Measurements from ENCODE around the gene ARHGAP26. TPM values are rescaled to one million over a fixed set of nuclear protein-coding genes. Genes with fewer than 3 reads are reported as not detected.

Gene ARHGAP26
- total and polyA plus RNA-seq, 4 donors: 5.4 to 52.3 (median 30.4) TPM

GRCh38 chr5:143010351-143010750, 240.2 kb downstream of the ARHGAP26 start:
- Histone ChIP-seq H3K4me3 (no peak overlapping the region), H3K27me3 (ENCODE audit: control insufficient read depth in 3 of 3, insufficient read depth in 3 of 3, low read length in 2 of 3) (no peaks in the 10 kb centered on the region), H3K27ac (ENCODE audit: low read depth in 1 of 2, low read length in 1 of 2) (no peak overlapping the region), H3K4me1 (ENCODE audit: control insufficient read depth in 5 of 5, insufficient read depth in 5 of 5, low read length in 5 of 5) (peaks cover 0 to 42% (median 11%) of the 10 kb centered on the region in 5 donors), H3K9me3 (ENCODE audit: control insufficient read depth in 4 of 4, insufficient read depth in 3 of 4, low read length in 3 of 4) (no peaks in the 10 kb centered on the region), H3K9ac (ENCODE audit: insufficient read depth in 1 of 2, low read length in 2 of 2) (no peak overlapping the region), H3K36me3 (ENCODE audit: control insufficient read depth in 4 of 4, insufficient read depth in 4 of 4, low read length in 4 of 4) (peaks cover 0 to 6% (median 0%) of the 10 kb centered on the region in 4 donors)
- TF ChIP-seq CTCF (IDR thresholded peaks at IDR 0.05; ENCODE audit: control extremely low read depth, extremely low read depth): no peak
- no peak for ATAC-seq (ENCODE audit: insufficient read depth, low FRiP score)
- no peak for DNase-seq
- WGBS, 2 donors: 99 to 100% methylated on average over 1 of the region's 1 CpG

- Histone ChIP-seq H3K36me3 (ENCODE audit: control insufficient read depth in 4 of 4, insufficient read depth in 4 of 4, low read length in 4 of 4) (peaks cover 0 to 6% (median 0%) of the 10 kb centered on the region in 4 donors), H3K9me3 (ENCODE audit: control insufficient read depth in 4 of 4, insufficient read depth in 3 of 4, low read length in 3 of 4) (no peaks in the 10 kb centered on the region), H3K27ac (ENCODE audit: low read depth in 1 of 2, low read length in 1 of 2) (no peak overlapping the region), H3K9ac (ENCODE audit: insufficient read depth in 1 of 2, low read length in 2 of 2) (no peak overlapping the region), H3K4me1 (ENCODE audit: control insufficient read depth in 5 of 5, insufficient read depth in 5 of 5, low read length in 5 of 5) (peaks cover 0 to 37% (median 11%) of the 10 kb centered on the region in 5 donors), H3K4me3 (no peak overlapping the region), H3K27me3 (ENCODE audit: control insufficient read depth in 3 of 3, insufficient read depth in 3 of 3, low read length in 2 of 3) (no peaks in the 10 kb centered on the region)
- ATAC-seq (ENCODE audit: insufficient read depth, low FRiP score) (no peak), DNase-seq (peak in 1 of 3 donors; percentile 31)
- no peak for TF ChIP-seq CTCF (IDR thresholded peaks at IDR 0.05; ENCODE audit: control extremely low read depth, extremely low read depth)
- WGBS, 2 donors: 44 to 55% methylated on average over 2 of the region's 2 CpGs
Observed at GRCh38 chr5:143011585-143011984, 241.4 kb downstream of the ARHGAP26 start.

- peaks cover 0 to 6% (median 0%) of the 10 kb centered on the region in 4 donors for H3K36me3 ChIP-seq (ENCODE audit: control insufficient read depth in 4 of 4, insufficient read depth in 4 of 4, low read length in 4 of 4)
- H3K9me3 ChIP-seq (ENCODE audit: control insufficient read depth in 4 of 4, insufficient read depth in 3 of 4, low read length in 3 of 4): no peaks in the 10 kb centered on the region
- no peak for DNase-seq
- H3K27me3 ChIP-seq (ENCODE audit: control insufficient read depth in 3 of 3, insufficient read depth in 3 of 3, low read length in 2 of 3): no peaks in the 10 kb centered on the region
- no peak overlapping the region for H3K27ac ChIP-seq (ENCODE audit: low read depth in 1 of 2, low read length in 1 of 2)
- 93 to 99% methylated on average over 4 of the region's 4 CpGs for WGBS, 2 donors
- H3K4me1 ChIP-seq (ENCODE audit: control insufficient read depth in 5 of 5, insufficient read depth in 5 of 5, low read length in 5 of 5): peaks cover 3 to 28% (median 13%) of the 10 kb centered on the region in 5 donors
- TF ChIP-seq CTCF (IDR thresholded peaks at IDR 0.05; ENCODE audit: control extremely low read depth, extremely low read depth): no peak
- no peak overlapping the region for H3K4me3 ChIP-seq
- no peak for ATAC-seq (ENCODE audit: insufficient read depth, low FRiP score)
- no peak overlapping the region for H3K9ac ChIP-seq (ENCODE audit: insufficient read depth in 1 of 2, low read length in 2 of 2)
Observed at GRCh38 chr5:143013176-143013891, 243.2 kb downstream of the ARHGAP26 start.

Data from lung (tissue), 12 donors.